ENCODE results near the gene PPCDC.

GRCh38 chr15:75089456-75090387 is 66.3 kb downstream of the PPCDC start:
- TF ChIP-seq POLR2A (IDR thresholded peaks at IDR 0.05; ENCODE audit: low read depth, low read length): no peak
- TF ChIP-seq POLR2AphosphoS5 (IDR thresholded peaks at IDR 0.05; ENCODE audit: low read depth, low read length): no peak
- no peak for TF ChIP-seq SPI1 (IDR thresholded peaks at IDR 0.05; ENCODE audit: low read depth, low read length)
- no peak for TF ChIP-seq TAF1 (IDR thresholded peaks at IDR 0.05; ENCODE audit: low read depth, low read length)

Measured in GM12891 (cell line).